Measurements from ENCODE around the gene IRF2BP2. TPM values are rescaled to one million over a fixed set of nuclear protein-coding genes. Genes with fewer than 3 reads are reported as not detected.
A peak's percentile ranks its signal among the peaks of the same experiment; 100 is the strongest.

The IRF2BP2 gene
- total and polyA plus RNA-seq, 10 of the 15 experiments (the other 5 are each of a cell fraction or from before 2014, with no cell fraction given), result 7.5 to 114 (median 52.3) TPM

DNA sequence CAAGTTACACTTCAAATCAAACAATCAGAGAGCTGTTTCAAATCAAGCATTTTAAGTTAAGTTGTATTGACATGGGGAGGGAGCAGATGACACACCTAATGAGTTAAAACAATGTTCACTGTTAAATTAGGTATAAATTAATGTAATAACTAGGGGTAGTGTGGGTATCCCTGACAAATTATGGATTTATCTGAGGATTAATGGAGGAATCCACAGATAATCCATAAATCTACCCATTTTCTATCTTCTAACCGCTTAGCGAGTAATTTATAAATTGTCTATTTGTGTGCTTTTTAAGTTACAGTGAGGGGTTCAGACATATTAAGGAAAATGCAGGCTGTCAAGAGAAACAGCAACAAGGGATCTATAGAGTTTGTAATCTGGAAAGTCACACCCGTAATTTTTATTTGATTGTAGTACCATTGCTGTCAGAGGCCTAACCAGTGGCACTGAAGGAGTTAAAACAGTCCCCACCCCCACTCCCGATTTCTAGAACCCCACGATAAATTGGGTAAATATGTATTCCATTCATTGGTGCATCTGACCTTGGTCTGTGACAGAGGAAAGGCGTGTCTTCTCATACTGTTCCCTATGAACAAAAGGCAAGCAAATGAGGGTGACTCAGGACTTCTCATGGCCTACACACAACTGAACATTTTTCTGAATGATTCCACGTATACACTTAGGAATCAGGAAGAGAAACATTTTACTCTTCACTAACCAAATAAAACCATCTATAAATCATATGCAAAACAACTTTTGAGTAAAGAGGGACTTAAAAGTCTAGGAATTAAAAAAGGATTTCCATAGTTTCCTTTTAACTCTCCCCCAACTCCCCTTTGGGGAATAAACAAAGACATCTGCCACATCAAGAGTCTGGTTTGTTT lies 7.4 kb downstream of the IRF2BP2 start (continued):
- TF ChIP-seq, protein P1, sequence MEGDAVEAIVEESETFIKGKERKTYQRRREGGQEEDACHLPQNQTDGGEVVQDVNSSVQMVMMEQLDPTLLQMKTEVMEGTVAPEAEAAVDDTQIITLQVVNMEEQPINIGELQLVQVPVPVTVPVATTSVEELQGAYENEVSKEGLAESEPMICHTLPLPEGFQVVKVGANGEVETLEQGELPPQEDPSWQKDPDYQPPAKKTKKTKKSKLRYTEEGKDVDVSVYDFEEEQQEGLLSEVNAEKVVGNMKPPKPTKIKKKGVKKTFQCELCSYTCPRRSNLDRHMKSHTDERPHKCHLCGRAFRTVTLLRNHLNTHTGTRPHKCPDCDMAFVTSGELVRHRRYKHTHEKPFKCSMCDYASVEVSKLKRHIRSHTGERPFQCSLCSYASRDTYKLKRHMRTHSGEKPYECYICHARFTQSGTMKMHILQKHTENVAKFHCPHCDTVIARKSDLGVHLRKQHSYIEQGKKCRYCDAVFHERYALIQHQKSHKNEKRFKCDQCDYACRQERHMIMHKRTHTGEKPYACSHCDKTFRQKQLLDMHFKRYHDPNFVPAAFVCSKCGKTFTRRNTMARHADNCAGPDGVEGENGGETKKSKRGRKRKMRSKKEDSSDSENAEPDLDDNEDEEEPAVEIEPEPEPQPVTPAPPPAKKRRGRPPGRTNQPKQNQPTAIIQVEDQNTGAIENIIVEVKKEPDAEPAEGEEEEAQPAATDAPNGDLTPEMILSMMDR (IDR thresholded peaks at IDR 0.05 in 2 of 3, conservative IDR thresholded peaks at IDR 0.05 in 1 of 3; ENCODE audit: control insufficient read depth in 2 of 3, extremely low read depth in 1 of 3, insufficient read depth in 1 of 3, low read depth in 3 of 3, low read length in 3 of 3), result no peak
- TF ChIP-seq ZNF384 (IDR thresholded peaks at IDR 0.05; ENCODE audit: borderline replicate concordance, low read depth, low read length) (no peak), ESRRA (IDR thresholded peaks at IDR 0.05; ENCODE audit: low read length) (no peak), SMAD5 (IDR thresholded peaks at IDR 0.05; ENCODE audit: low read depth) (peak; percentile 70; the same call in 1 of the 2 replicates), CEBPB (IDR thresholded peaks at IDR 0.05; ENCODE audit: borderline replicate concordance in 1 of 2, low read depth in 2 of 2, low read length in 2 of 2) (no peak), PAX8 (IDR thresholded peaks at IDR 0.05) (0 out of 2 replicates have a peak, but pooled peaks have one; percentile 58), POU2F2 (IDR thresholded peaks at IDR 0.05; ENCODE audit: borderline replicate concordance, low read depth, low read length) (0 out of 3 replicates have a peak, but pooled peaks have one; percentile 45), IKZF2 (IDR thresholded peaks at IDR 0.05) (peak; percentile 54; a peak in 3 of 4 replicates), MEF2A (IDR thresholded peaks at IDR 0.05; ENCODE audit: insufficient read depth, low read depth, low read length) (no peak), POLR2AphosphoS5 (IDR thresholded peaks at IDR 0.05; ENCODE audit: low read length) (peak; percentile 93)
- TF ChIP-seq, protein P2, sequence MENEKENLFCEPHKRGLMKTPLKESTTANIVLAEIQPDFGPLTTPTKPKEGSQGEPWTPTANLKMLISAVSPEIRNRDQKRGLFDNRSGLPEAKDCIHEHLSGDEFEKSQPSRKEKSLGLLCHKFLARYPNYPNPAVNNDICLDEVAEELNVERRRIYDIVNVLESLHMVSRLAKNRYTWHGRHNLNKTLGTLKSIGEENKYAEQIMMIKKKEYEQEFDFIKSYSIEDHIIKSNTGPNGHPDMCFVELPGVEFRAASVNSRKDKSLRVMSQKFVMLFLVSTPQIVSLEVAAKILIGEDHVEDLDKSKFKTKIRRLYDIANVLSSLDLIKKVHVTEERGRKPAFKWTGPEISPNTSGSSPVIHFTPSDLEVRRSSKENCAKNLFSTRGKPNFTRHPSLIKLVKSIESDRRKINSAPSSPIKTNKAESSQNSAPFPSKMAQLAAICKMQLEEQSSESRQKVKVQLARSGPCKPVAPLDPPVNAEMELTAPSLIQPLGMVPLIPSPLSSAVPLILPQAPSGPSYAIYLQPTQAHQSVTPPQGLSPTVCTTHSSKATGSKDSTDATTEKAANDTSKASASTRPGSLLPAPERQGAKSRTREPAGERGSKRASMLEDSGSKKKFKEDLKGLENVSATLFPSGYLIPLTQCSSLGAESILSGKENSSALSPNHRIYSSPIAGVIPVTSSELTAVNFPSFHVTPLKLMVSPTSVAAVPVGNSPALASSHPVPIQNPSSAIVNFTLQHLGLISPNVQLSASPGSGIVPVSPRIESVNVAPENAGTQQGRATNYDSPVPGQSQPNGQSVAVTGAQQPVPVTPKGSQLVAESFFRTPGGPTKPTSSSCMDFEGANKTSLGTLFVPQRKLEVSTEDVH (IDR thresholded peaks at IDR 0.05; ENCODE audit: low read depth, partially characterized antibody), result no peak
- TF ChIP-seq, protein P3, sequence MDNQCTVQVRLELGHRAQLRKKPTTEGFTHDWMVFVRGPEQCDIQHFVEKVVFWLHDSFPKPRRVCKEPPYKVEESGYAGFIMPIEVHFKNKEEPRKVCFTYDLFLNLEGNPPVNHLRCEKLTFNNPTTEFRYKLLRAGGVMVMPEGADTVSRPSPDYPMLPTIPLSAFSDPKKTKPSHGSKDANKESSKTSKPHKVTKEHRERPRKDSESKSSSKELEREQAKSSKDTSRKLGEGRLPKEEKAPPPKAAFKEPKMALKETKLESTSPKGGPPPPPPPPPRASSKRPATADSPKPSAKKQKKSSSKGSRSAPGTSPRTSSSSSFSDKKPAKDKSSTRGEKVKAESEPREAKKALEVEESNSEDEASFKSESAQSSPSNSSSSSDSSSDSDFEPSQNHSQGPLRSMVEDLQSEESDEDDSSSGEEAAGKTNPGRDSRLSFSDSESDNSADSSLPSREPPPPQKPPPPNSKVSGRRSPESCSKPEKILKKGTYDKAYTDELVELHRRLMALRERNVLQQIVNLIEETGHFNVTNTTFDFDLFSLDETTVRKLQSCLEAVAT (IDR thresholded peaks at IDR 0.05), result peak; percentile 89
- TF ChIP-seq, protein P4, sequence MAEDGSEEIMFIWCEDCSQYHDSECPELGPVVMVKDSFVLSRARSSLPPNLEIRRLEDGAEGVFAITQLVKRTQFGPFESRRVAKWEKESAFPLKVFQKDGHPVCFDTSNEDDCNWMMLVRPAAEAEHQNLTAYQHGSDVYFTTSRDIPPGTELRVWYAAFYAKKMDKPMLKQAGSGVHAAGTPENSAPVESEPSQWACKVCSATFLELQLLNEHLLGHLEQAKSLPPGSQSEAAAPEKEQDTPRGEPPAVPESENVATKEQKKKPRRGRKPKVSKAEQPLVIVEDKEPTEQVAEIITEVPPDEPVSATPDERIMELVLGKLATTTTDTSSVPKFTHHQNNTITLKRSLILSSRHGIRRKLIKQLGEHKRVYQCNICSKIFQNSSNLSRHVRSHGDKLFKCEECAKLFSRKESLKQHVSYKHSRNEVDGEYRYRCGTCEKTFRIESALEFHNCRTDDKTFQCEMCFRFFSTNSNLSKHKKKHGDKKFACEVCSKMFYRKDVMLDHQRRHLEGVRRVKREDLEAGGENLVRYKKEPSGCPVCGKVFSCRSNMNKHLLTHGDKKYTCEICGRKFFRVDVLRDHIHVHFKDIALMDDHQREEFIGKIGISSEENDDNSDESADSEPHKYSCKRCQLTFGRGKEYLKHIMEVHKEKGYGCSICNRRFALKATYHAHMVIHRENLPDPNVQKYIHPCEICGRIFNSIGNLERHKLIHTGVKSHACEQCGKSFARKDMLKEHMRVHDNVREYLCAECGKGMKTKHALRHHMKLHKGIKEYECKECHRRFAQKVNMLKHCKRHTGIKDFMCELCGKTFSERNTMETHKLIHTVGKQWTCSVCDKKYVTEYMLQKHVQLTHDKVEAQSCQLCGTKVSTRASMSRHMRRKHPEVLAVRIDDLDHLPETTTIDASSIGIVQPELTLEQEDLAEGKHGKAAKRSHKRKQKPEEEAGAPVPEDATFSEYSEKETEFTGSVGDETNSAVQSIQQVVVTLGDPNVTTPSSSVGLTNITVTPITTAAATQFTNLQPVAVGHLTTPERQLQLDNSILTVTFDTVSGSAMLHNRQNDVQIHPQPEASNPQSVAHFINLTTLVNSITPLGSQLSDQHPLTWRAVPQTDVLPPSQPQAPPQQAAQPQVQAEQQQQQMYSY (CRISPR knock-in tag; IDR thresholded peaks at IDR 0.05), result no peak
- TF ChIP-seq, protein P5, sequence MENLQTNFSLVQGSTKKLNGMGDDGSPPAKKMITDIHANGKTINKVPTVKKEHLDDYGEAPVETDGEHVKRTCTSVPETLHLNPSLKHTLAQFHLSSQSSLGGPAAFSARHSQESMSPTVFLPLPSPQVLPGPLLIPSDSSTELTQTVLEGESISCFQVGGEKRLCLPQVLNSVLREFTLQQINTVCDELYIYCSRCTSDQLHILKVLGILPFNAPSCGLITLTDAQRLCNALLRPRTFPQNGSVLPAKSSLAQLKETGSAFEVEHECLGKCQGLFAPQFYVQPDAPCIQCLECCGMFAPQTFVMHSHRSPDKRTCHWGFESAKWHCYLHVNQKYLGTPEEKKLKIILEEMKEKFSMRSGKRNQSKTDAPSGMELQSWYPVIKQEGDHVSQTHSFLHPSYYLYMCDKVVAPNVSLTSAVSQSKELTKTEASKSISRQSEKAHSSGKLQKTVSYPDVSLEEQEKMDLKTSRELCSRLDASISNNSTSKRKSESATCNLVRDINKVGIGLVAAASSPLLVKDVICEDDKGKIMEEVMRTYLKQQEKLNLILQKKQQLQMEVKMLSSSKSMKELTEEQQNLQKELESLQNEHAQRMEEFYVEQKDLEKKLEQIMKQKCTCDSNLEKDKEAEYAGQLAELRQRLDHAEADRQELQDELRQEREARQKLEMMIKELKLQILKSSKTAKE (IDR thresholded peaks at IDR 0.05; ENCODE audit: low read depth, poor library complexity, severe bottlenecking), result peak; percentile 73
